Measurements from ENCODE around the gene GKN1.

GKN1 gene

DNA sequence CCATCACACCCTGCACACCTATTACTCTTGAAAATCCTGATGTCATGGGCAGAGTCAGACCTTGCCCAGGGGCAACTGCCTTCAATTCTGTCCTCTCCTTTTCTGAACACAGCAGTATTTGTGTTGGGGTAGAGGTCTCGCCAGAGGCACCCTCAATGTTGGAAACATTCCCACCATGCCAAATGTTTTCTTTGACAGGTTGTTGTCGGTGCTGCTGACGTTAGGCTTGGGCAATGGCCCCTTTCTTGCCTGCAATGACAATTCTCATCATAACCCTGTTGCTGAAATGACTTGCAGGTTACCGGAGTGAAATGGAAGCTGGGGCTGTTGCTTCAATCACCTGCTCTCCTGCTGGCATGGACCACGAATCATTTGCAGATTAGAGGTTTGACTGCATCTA is 17.9 kb downstream of the GKN1 start:
- TF ChIP-seq, protein P1, sequence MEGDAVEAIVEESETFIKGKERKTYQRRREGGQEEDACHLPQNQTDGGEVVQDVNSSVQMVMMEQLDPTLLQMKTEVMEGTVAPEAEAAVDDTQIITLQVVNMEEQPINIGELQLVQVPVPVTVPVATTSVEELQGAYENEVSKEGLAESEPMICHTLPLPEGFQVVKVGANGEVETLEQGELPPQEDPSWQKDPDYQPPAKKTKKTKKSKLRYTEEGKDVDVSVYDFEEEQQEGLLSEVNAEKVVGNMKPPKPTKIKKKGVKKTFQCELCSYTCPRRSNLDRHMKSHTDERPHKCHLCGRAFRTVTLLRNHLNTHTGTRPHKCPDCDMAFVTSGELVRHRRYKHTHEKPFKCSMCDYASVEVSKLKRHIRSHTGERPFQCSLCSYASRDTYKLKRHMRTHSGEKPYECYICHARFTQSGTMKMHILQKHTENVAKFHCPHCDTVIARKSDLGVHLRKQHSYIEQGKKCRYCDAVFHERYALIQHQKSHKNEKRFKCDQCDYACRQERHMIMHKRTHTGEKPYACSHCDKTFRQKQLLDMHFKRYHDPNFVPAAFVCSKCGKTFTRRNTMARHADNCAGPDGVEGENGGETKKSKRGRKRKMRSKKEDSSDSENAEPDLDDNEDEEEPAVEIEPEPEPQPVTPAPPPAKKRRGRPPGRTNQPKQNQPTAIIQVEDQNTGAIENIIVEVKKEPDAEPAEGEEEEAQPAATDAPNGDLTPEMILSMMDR (IDR thresholded peaks at IDR 0.05; ENCODE audit: extremely low read depth, missing control alignments): no peak
- no peak for DNase-seq (ENCODE audit: low spot score)

DNA sequence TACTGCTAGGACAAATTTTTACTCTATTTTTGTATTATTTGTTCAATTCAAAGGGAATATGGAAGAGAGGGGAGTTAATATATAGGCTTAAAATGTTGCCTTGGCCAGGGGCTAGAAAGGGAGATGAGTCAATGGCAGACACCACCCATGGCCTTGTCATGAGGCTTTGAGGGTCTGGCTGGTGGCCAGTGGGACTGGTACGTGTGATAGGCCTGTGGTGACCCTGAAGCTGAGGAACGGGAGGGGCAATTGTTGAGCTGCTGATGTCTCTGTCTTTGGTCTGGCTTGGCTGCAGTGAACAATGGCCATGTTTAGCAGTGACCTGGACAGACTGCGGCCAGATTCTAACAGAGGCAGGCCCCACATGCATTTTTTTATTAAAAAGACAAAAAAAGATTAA is 18.5 kb downstream of the GKN1 start:
- DNase-seq (ENCODE audit: low spot score): no peak
- TF ChIP-seq, protein P1 (IDR thresholded peaks at IDR 0.05; ENCODE audit: extremely low read depth, missing control alignments): no peak

DNA sequence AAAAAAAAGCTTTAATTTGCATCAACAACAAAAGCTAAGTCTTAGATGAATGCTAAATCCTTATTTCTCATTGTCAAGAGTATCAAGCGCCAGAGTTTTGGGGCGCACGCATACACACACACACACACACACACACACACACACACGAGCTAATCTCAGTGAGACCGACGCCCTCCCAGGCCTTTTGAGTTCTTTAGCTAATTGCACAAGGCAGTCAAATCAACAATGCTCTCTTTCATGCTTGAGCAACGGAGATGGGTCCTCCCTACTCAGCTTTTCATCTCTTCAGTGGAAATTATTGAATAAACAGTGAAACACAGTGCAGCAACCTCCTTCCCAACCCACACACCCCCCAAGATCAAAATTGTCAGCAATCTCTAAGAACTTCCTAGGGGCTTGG is 19.2 kb downstream of the GKN1 start:
- TF ChIP-seq, protein P1 (IDR thresholded peaks at IDR 0.05; ENCODE audit: extremely low read depth, missing control alignments): no peak
- no peak for DNase-seq (ENCODE audit: low spot score)

DNA sequence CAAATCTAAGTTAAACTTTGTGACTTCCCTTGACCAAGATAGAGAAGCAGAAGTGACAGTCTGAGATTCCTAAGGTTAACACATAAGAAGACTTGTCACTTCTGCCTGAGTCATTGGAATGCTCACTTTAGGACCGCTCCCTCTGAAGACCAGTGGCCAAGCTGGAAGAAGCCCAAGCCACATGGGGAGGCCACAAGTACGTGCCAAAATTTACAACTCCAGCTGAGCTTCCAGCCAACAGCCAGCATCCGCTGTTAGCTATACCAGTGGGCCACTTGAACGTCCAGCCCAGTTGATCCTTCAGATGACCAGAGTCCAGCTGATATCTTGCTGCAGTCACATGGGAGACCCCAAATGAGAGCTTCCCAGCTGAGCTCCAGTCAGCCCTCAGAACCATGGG is 20.4 kb downstream of the GKN1 start:
- TF ChIP-seq, protein P1 (IDR thresholded peaks at IDR 0.05; ENCODE audit: extremely low read depth, missing control alignments): no peak
- no peak for DNase-seq (ENCODE audit: low spot score)

DNA sequence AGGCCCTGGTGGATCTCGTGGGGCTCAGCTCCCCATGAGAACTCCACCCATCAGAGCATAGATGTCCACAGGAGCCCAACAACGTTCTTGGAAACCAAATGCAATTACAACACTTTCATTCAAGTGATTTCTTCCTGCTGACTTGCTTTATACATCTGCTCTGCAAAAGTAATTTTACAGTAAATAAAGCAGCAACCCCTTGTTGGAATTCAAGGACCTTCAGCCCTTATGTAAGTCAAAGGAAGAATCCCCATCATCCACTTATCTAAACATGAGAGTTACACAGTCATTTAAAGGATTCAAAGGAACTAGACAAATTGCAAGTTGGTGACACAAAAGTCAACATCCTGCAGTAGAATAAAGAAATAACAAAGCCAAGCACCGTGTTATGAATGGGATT is 21.5 kb downstream of the GKN1 start:
- DNase-seq (ENCODE audit: low spot score): no peak
- TF ChIP-seq, protein P1 (IDR thresholded peaks at IDR 0.05; ENCODE audit: extremely low read depth, missing control alignments): no peak

DNA sequence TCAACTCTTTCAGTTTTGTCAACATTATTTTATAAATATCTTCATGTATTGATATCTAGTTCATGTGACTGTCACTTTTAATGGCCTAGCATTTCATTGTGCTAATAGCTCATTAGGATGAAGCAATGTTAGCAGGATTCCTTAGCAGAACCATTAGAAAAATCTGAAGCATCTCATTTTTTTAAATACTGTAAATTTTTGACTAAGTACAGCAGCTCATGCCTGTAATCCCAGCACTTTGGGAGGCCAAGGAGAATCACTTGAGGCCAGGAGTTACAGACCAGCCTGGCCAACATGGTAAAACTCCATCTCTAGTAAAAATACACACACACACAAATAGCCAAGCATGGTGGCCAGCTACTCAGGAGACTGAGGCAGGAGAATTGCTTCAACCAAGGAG is 23.0 kb downstream of the GKN1 start:
- DNase-seq (ENCODE audit: low spot score): no peak
- TF ChIP-seq, protein P1 (IDR thresholded peaks at IDR 0.05; ENCODE audit: extremely low read depth, missing control alignments): no peak

DNA sequence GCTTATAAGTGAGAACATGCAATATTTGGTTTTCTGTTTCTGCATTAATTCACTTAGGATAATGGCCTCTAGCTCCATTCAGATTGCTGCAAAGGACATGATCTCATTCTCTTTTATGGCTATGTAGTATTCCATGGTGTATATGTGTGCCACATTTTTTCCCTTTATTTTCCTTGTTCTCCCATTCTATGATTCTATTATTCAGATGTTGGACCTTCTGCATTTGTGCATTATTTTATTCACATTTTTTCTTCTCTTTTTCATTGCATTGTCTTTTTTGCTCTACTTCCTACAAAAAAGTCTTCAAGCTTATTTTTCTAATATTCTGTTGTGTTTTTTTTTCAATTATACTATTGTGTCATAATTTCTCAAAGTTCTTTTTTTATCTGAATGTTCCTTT is 27.4 kb downstream of the GKN1 start:
- no peak for DNase-seq (ENCODE audit: low spot score)
- TF ChIP-seq, protein P1 (IDR thresholded peaks at IDR 0.05; ENCODE audit: extremely low read depth, missing control alignments): no peak
